GM19452 (cell line): ENCODE measurements around the gene MBOAT2.
A peak's percentile ranks its signal among the peaks of the same experiment; 100 is the strongest.

ENCODE experiments used
- ATAC-seq: cut with Tn5 transposase; IDR thresholded peaks from one replicate; pipeline ENCODE4 v1.9.1; 2021; ENCODE audit not compliant: unreplicated experiment

Gene MBOAT2

DNA sequence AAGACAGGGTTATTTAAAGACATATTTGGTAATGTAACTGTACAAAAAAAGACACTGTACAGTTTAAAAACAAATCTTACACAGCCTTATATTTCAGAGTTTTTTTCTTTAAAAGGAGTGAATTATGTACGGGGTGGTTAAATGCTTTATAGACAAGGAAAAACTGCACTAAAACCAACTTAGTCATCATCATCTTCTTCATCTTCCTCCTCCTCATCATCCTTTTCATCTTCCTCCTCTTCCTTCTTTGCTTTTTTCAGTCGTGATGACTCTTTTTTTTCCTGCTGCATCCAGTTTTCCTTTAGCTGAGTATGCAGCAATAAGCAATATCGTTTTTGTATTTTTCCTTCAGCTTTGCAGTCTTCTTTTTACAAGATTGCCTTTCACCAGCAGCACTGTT, 14.6 kb upstream of the MBOAT2 start:
- ATAC-seq = no peak

DNA sequence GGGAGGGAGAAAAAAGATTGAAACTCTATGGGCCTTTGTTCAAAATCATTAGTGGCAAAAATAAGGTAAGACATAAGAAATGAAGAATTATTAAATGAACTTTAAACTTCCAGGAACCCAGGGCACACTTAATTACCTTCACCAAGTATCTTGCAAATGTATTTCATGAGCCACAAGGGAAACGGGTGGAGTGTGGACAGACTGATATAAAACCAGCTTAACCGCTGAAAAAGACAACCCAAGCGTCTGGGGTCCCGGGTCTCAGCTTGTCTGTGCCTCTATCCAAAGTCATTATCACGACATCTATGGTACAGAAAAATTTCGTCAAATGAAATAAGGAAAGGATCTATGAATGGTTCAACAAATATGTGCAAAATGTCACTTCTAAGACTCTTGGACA, 13.9 kb upstream of the MBOAT2 start:
- ATAC-seq = no peak

GRCh38 chr2:9015998-9016397, 12.5 kb upstream of the MBOAT2 start:
- ATAC-seq = no peak

- ATAC-seq = no peak
Measured at GRCh38 chr2:9013403-9013802, 9.9 kb upstream of the MBOAT2 start.

GRCh38 chr2:9010866-9011265, 7.4 kb upstream of the MBOAT2 start:
- ATAC-seq = no peak

DNA sequence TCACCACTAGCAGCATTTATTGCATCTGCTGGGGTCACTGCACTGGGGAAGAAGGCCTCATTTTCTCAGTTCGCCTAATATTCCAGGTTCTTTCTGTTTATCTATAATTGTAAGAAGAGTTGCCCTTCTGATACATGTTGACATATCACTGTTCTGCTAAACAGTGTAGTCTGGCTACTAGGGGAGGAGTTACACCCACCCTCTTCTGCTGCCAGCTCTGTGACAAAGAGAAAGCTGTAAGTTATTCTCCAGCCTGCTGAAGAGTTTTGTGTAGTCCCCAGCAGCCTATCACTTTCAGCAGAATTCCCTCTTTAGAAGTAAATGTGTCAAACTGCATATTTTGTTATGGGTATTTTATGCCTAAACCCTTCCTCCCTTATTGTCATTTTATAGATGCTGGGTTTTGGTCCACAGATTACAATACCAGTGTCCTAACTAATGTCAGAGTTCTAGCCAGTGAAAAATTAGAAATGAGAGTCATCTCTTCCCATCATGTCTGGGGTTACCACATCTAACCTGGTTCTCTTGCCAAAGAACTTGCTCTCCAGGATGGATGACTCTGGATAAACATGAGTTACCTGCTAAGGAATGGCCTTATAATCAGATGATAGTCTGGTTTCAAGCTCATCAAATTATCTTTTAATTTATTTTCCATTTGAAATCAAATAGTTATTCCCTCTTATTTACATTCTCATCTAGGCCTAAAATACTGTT, 5.6 kb upstream of the MBOAT2 start:
- ATAC-seq = no peak

- ATAC-seq = no peak
Measured at GRCh38 chr2:9006368-9006767, 2.9 kb upstream of the MBOAT2 start.

DNA sequence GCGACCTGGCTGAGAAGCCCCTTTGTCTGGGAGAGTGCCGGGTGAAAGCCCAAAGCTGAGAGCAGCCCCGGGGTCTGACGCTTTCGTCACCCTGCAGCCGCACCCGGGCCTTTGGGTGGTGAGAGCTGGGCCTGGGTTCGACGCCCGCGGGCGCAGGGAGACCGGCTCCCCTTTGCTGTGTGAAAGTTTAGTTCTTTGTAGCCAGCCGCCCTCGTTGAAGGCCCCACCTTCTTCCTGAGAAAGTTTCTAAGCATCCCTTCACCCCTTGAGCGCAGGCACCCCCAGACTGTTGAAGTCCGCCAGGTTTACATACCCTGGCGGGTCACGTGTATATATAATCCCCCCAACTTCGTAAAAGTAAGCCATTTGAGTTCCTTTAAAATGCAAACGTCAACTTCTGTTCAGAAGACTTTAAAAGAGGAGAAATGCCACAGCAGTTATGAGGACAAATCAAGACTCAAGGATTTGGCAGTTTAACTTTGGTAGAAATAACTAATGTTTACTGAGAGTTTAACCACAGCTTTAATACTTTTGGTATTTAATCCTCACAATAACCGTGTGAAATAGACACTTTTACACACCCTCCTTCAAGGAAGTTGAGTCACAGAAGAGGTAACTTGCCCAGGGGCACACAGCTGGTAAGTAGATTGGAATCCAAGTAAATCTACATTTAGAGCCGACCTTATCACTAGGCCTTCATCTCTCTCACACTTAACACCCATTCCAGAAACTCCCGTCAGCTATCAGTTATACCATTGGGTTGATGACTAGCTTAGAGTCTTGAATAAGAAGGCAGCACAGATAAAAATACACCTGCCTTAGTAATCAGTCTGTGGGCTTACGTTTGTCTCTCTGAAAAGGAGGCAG, 1.1 kb upstream of the MBOAT2 start:
- no peak for ATAC-seq

- no peak for ATAC-seq
Measured at GRCh38 chr2:9003366-9003615, 193 bp downstream of the MBOAT2 start.

- ATAC-seq = peak; percentile 21
Measured at GRCh38 chr2:9002637-9003365, 683 bp downstream of the MBOAT2 start.

- no peak for ATAC-seq
Measured at GRCh38 chr2:9002313-9002636, 1.2 kb downstream of the MBOAT2 start.

GRCh38 chr2:9001778-9002177, 1.7 kb downstream of the MBOAT2 start:
- ATAC-seq = no peak

GRCh38 chr2:9001229-9001628, 2.3 kb downstream of the MBOAT2 start:
- ATAC-seq = no peak

DNA sequence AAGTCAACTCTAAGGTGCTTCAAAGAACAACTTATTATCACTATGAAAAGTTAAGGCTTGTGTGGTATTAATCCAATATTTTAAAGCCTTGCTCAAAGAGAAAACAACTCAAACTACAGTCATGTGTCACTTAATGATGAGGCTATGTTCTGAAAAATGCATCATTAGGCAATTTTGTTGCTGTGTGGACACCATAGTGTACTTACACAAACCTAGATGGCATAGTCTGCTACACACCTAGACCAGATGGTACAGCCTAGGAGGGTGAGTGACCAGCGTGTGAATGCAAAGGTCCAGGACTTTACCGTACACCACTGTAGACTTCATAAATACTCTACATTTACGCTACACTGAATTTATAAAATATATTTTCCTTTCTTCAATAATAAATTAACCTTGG, 3.0 kb downstream of the MBOAT2 start:
- no peak for ATAC-seq

- ATAC-seq = no peak
Measured at GRCh38 chr2:8999797-9000196, 3.7 kb downstream of the MBOAT2 start.

DNA sequence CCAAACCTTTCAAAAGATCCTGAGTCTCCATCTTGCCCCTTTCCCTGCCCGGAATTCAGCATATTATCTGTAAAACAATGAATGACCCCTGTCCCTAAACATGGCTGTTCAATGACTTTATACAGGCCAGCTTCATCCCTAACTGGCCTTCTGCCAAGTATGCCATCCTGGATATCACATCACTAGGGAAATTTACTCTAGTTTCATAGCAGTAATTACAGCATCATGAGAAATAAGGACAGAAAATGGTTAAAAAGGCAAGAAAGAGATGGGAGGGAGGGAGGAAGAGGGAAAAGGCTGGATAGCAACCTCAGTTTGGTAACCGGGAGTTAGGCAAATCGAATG, 4.4 kb downstream of the MBOAT2 start:
- ATAC-seq = no peak

DNA sequence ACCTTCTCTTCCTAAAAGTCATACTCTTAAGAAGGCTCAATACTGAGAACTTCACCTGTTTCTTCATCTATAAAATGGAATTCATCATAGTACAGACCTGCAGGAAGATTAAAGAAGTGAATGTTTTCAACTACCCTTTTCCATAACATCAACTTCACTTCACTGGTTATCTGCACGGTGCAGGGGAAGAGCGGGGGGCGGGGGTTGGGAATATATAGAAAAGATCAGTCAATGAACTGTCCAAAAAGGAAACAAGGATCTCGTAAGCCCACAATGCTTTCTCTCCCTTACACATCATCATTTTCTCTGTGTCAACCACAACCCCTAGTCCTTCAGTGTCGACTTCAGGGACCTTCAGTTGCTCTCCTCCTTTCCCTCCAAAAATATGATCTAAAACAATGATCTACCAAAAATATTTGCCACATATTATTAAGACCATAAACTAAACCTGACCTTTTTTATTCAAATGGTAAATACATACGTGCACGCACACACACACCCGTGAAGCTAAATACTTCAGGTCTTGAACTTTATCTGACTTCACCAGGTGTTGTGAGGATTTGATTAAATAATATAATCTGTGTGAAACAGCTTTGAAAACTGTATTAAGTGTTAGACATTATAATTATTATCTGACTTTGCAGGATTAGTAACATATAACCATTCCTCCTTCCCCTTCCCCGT, 4.9 kb downstream of the MBOAT2 start:
- ATAC-seq = no peak

- ATAC-seq = no peak
Measured at GRCh38 chr2:8997631-8998030, 5.9 kb downstream of the MBOAT2 start.

DNA sequence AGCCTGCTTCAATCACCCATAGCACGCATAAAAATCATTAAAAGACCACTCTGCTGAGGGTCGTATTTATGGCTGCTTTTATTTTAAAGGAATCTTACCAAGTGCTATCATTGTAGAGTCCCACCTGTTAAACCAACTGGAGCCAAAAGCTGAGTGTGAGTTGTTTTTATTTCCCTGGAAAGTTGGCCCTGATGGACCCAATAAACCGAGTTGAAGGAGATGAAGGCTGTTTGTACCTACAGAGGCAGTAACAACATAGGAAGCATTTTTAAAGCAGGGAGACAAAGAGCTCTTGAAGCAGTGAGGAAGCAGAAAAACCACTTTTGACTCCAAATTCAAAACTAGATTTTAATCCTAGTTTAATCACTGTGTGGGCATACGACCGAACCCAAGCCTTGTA, 6.4 kb downstream of the MBOAT2 start:
- ATAC-seq = no peak

GRCh38 chr2:8996006-8996405, 7.5 kb downstream of the MBOAT2 start:
- ATAC-seq = no peak

- no peak for ATAC-seq
Measured at GRCh38 chr2:8994386-8994785, 9.1 kb downstream of the MBOAT2 start.

DNA sequence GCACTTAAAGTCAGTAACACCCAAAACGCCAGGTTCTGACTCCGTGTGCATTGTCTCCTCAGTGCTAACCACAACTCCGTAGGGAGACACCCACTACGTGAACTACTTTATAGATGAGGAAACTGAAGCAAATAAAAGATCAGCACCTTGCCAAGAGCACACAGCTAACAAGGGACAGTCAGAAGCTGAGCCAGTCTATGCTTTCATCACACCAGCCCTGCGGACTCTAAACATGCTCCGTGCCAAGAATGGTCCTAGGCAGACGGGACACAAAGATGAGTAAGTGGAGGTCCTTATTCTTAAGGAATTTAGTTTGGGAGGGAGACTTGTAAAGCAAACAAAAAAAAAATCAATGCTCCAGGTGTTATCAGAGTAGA, 9.6 kb downstream of the MBOAT2 start:
- no peak for ATAC-seq
